ENCODE measurements around the gene ATP12A.
A peak's percentile ranks its signal among the peaks of the same experiment; 100 is the strongest.

The ATP12A gene

GRCh38 chr13:24663089-24663395, 17.2 kb upstream of the ATP12A start:
- DNase-seq (ENCODE audit: low read depth) = no peak

GRCh38 chr13:24663586-24663985, 16.6 kb upstream of the ATP12A start:
- no peak for DNase-seq (ENCODE audit: low read depth)

GRCh38 chr13:24664726-24665409, 15.3 kb upstream of the ATP12A start:
- no peak for DNase-seq (ENCODE audit: low read depth)

GRCh38 chr13:24668511-24668910, 11.7 kb upstream of the ATP12A start:
- no peak for DNase-seq (ENCODE audit: low read depth)

GRCh38 chr13:24668955-24669582, 11.1 kb upstream of the ATP12A start:
- no peak for DNase-seq (ENCODE audit: low read depth)

GRCh38 chr13:24670174-24670573, 10.0 kb upstream of the ATP12A start:
- DNase-seq (ENCODE audit: low read depth) = no peak

- DNase-seq (ENCODE audit: low read depth) = no peak
Measured at GRCh38 chr13:24670961-24671381, 9.2 kb upstream of the ATP12A start.

GRCh38 chr13:24671386-24672113, 8.7 kb upstream of the ATP12A start:
- DNase-seq (ENCODE audit: low read depth) = peak; percentile 83

GRCh38 chr13:24672141-24673132, 7.8 kb upstream of the ATP12A start:
- no peak for DNase-seq (ENCODE audit: low read depth)

- DNase-seq (ENCODE audit: low read depth) = no peak
Measured at GRCh38 chr13:24675806-24676570, 4.2 kb upstream of the ATP12A start.

GRCh38 chr13:24678151-24678550, 2.1 kb upstream of the ATP12A start:
- DNase-seq (ENCODE audit: low read depth) = no peak

GRCh38 chr13:24679686-24680085, 522 bp upstream of the ATP12A start:
- no peak for DNase-seq (ENCODE audit: low read depth)

- no peak for DNase-seq (ENCODE audit: low read depth)
Measured at GRCh38 chr13:24680921-24681604, 855 bp downstream of the ATP12A start.

- DNase-seq (ENCODE audit: low read depth) = no peak
Measured at GRCh38 chr13:24681930-24682329, 1.7 kb downstream of the ATP12A start.

GRCh38 chr13:24682353-24682752, 2.1 kb downstream of the ATP12A start:
- DNase-seq (ENCODE audit: low read depth) = no peak

- no peak for DNase-seq (ENCODE audit: low read depth)
Measured at GRCh38 chr13:24683351-24683750, 3.1 kb downstream of the ATP12A start.

GRCh38 chr13:24683838-24684599, 3.8 kb downstream of the ATP12A start:
- no peak for DNase-seq (ENCODE audit: low read depth)

- no peak for DNase-seq (ENCODE audit: low read depth)
Measured at GRCh38 chr13:24684600-24684998, 4.4 kb downstream of the ATP12A start.

GRCh38 chr13:24685314-24685713, 5.1 kb downstream of the ATP12A start:
- DNase-seq (ENCODE audit: low read depth) = no peak

- DNase-seq (ENCODE audit: low read depth) = no peak
Measured at GRCh38 chr13:24687611-24688010, 7.4 kb downstream of the ATP12A start.
